ENCODE measurements around the gene EBF4.

The EBF4 gene

DNA sequence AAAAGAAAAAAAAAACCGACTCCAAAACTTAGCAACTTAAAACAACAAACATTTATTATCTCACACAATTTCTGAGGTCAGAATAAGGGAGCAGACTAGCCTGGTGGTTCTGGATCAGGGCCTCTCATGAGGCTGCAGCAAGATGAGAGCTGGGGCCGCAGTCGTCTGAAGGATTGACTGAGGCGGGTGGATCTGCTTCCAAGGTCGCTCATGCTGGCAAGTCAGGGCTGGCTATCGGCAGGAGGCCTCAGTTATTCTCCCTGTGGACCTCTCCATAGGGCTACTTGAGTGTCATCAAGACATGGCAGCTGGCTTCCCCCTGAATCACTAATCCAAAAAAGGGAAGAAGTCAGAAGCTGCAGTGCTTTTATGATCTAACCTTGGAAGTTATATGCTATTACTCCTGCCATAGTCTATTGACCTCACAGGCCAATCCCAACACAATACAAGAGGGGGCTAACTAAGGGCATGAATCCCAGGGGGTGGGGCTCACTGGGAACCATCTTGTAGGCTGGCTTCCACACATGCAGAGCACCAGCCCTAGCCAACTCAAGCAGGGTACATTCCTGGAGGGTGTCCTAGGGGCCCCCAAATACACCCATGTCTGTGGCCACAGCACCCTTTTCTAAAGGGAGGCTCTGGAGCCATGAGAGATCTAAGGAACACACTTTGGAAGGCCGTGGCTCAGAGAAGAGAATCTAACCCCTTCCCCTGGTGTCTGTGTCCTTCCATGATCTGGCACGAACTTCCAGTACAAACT, 11.3 kb downstream of the EBF4 start:
- H3K4me1 ChIP-seq (ENCODE audit: control insufficient read depth, insufficient read depth, low read length) = peaks cover 39% of the 10 kb centered on the region
- peaks cover 83% of the 10 kb centered on the region for H3K27me3 ChIP-seq (ENCODE audit: control insufficient read depth, insufficient read depth, low read length)
- no peak overlapping the region for H3K4me3 ChIP-seq (ENCODE audit: low read depth, low read length)
- no peaks in the 10 kb centered on the region for H3K36me3 ChIP-seq (ENCODE audit: control insufficient read depth, insufficient read depth, low read length)
- no peak overlapping the region for H3K9ac ChIP-seq (ENCODE audit: low read depth, low read length)
- H3K9me3 ChIP-seq (ENCODE audit: control insufficient read depth, insufficient read depth, low read length) = no peaks in the 10 kb centered on the region
- H3K27ac ChIP-seq (ENCODE audit: low read depth, low read length) = no peak overlapping the region

DNA sequence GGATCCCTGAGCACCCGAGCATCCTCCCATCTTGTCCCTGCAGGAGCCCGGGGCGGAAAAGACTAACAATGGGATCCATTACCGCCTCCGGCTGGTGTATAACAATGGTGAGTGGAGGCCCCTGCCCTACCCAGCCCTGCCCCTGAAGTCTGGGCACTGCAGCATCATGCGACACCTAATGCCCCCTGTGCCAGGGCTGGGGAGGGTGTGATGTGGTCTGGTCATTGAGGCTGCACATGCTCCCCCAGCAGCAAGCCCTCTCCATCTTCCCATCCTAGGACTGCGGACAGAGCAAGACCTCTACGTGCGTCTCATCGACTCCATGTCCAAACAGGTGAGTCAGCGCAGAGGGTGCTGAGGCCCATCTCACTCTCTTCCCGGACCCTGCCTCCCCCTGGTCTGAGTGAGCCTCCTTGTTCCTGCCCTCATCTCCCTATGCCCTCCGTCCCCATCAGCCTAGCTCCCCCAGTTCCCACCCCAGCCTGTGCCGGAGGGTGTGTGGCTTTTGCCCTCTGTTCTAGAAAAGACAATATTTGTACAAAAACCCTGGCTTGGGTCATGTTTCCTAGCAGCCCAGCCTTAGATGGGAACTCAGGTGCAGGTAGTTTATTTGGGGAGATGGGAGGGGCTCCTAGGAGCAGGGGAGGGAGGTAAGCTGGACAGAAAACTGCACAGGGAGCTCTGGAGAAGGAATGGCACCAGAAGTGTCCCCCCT, 13.5 kb downstream of the EBF4 start:
- no peak overlapping the region for H3K9ac ChIP-seq (ENCODE audit: low read depth, low read length)

DNA sequence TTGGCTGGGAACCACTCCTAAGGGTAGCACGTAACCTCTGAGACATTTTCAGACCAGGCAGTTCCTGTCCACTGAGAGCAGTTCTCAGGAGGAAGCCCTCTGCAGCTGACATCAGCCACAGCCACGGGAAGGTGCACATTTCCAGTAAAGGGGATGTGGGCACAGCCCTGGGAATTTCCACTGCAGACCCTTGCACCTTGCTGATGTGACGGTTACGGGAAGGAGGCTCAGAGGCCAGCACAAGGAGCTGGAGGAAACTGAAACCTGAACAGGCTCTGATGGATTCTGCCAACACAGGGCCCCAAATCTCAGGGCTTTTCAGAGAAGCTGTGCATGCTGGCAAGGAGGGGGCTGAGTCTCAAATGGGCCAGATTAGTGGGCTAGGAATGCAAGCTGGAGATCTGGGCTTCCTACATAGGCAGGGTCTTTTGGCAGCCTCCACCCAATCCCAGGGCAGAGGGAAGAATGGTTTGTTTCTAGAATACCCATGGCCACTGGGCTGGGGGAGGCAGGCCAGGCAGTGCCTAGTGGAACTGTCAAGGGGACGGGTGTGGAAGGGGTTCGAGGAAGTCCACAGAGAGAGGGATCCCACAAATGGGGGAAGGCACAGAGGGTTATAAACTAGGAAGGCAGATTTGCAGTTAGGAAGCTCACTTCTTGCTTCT, 14.2 kb downstream of the EBF4 start:
- H3K9ac ChIP-seq (ENCODE audit: low read depth, low read length) = no peak overlapping the region
- H3K36me3 ChIP-seq (ENCODE audit: control insufficient read depth, insufficient read depth, low read length) = no peaks in the 10 kb centered on the region
- no peaks in the 10 kb centered on the region for H3K9me3 ChIP-seq (ENCODE audit: control insufficient read depth, insufficient read depth, low read length)
- no peak overlapping the region for H3K4me3 ChIP-seq (ENCODE audit: low read depth, low read length)
- peaks cover 56% of the 10 kb centered on the region for H3K27me3 ChIP-seq (ENCODE audit: control insufficient read depth, insufficient read depth, low read length)
- peaks cover 32% of the 10 kb centered on the region for H3K4me1 ChIP-seq (ENCODE audit: control insufficient read depth, insufficient read depth, low read length)
- H3K27ac ChIP-seq (ENCODE audit: low read depth, low read length) = no peak overlapping the region

More for the DNA sequence above, 13.5 kb downstream of the EBF4 start:
- no peaks in the 10 kb centered on the region for H3K36me3 ChIP-seq (ENCODE audit: control insufficient read depth, insufficient read depth, low read length)
- peaks cover 38% of the 10 kb centered on the region for H3K4me1 ChIP-seq (ENCODE audit: control insufficient read depth, insufficient read depth, low read length)
- H3K27me3 ChIP-seq (ENCODE audit: control insufficient read depth, insufficient read depth, low read length) = peaks cover 61% of the 10 kb centered on the region
- H3K27ac ChIP-seq (ENCODE audit: low read depth, low read length) = no peak overlapping the region
- H3K4me3 ChIP-seq (ENCODE audit: low read depth, low read length) = no peak overlapping the region
- H3K9me3 ChIP-seq (ENCODE audit: control insufficient read depth, insufficient read depth, low read length) = no peaks in the 10 kb centered on the region

DNA sequence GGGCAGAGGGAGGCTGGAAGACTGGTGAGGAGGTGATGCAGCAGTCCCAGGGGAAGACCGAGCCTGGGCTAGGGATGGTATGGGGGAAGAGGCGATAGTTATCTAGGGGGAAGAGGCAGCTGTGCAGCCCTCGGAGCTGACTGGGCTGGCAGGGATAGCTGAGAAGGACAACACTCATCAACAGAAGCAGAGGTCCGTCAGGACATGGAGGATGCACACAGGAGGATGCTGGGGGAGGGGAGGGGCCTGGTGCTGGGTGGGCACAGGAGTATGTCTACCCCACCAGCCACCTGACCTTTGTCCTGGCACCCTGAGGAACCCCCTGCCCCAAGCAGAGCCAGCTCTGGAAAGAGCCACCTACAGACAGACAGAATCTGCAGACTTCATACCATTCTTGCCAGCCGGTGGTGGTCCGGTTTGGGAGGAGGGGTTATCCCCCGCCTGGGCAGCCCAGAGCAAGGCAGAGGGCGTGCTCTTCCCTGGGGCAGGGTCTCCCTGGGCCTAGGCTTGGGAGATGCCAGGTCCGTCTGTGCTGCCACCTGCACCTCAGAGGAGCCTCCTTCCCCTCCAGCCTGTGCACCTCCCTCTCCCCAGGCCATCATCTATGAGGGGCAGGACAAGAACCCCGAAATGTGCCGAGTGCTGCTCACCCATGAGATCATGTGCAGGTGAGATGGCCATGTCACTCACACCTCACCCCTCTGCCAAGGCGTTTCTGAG, 14.9 kb downstream of the EBF4 start:
- no peaks in the 10 kb centered on the region for H3K9me3 ChIP-seq (ENCODE audit: control insufficient read depth, insufficient read depth, low read length)
- no peak overlapping the region for H3K4me3 ChIP-seq (ENCODE audit: low read depth, low read length)
- no peak overlapping the region for H3K27ac ChIP-seq (ENCODE audit: low read depth, low read length)
- H3K27me3 ChIP-seq (ENCODE audit: control insufficient read depth, insufficient read depth, low read length) = peaks cover 53% of the 10 kb centered on the region
- no peak overlapping the region for H3K9ac ChIP-seq (ENCODE audit: low read depth, low read length)
- no peaks in the 10 kb centered on the region for H3K36me3 ChIP-seq (ENCODE audit: control insufficient read depth, insufficient read depth, low read length)
- H3K4me1 ChIP-seq (ENCODE audit: control insufficient read depth, insufficient read depth, low read length) = peaks cover 32% of the 10 kb centered on the region

DNA sequence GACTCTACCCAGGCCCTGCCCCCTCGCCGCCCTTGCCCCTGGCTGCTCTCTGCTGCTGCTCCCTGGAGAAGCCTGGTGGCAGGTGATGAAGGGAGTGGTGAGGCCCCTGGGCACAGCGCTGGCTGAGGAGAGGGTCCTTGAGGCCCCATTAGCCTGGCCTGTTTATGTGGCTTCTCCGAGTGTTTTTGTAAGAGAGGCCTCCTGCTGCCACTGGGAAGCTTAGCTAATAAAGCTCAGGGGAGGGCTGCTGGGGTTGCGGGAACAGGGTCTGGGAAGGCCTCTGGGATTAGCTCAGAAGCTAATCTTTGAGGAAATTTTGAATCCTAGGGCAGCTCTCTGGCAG, 15.5 kb downstream of the EBF4 start:
- Histone ChIP-seq H3K9ac (ENCODE audit: low read depth, low read length) (no peak overlapping the region), H3K27me3 (ENCODE audit: control insufficient read depth, insufficient read depth, low read length) (peaks cover 53% of the 10 kb centered on the region), H3K4me3 (ENCODE audit: low read depth, low read length) (no peak overlapping the region), H3K27ac (ENCODE audit: low read depth, low read length) (no peak overlapping the region), H3K36me3 (ENCODE audit: control insufficient read depth, insufficient read depth, low read length) (no peaks in the 10 kb centered on the region), H3K4me1 (ENCODE audit: control insufficient read depth, insufficient read depth, low read length) (peaks cover 32% of the 10 kb centered on the region), H3K9me3 (ENCODE audit: control insufficient read depth, insufficient read depth, low read length) (no peaks in the 10 kb centered on the region)

DNA sequence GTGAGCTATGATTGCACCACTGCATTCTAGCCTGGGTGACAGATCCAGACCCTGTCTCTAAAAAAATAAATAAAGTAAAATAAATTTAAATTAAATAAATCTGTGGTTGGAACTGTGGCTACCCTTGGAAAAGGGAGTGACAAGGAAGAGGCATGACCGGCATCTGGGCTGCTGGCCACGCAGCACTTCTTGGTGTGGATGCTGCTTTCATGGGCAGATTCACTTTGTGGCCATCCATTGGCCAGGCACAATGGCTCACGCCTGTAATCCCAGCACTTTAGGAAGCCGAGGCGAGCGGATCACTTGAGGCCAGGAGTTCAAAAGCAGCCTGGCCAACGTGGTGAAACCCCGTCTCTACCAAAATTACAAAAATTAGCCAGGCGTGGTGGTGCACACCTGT, 16.1 kb downstream of the EBF4 start:
- peaks cover 50% of the 10 kb centered on the region for H3K27me3 ChIP-seq (ENCODE audit: control insufficient read depth, insufficient read depth, low read length)
- no peaks in the 10 kb centered on the region for H3K9me3 ChIP-seq (ENCODE audit: control insufficient read depth, insufficient read depth, low read length)
- H3K9ac ChIP-seq (ENCODE audit: low read depth, low read length) = no peak overlapping the region
- no peaks in the 10 kb centered on the region for H3K36me3 ChIP-seq (ENCODE audit: control insufficient read depth, insufficient read depth, low read length)
- H3K4me1 ChIP-seq (ENCODE audit: control insufficient read depth, insufficient read depth, low read length) = peaks cover 32% of the 10 kb centered on the region
- H3K27ac ChIP-seq (ENCODE audit: low read depth, low read length) = no peak overlapping the region
- H3K4me3 ChIP-seq (ENCODE audit: low read depth, low read length) = no peak overlapping the region

DNA sequence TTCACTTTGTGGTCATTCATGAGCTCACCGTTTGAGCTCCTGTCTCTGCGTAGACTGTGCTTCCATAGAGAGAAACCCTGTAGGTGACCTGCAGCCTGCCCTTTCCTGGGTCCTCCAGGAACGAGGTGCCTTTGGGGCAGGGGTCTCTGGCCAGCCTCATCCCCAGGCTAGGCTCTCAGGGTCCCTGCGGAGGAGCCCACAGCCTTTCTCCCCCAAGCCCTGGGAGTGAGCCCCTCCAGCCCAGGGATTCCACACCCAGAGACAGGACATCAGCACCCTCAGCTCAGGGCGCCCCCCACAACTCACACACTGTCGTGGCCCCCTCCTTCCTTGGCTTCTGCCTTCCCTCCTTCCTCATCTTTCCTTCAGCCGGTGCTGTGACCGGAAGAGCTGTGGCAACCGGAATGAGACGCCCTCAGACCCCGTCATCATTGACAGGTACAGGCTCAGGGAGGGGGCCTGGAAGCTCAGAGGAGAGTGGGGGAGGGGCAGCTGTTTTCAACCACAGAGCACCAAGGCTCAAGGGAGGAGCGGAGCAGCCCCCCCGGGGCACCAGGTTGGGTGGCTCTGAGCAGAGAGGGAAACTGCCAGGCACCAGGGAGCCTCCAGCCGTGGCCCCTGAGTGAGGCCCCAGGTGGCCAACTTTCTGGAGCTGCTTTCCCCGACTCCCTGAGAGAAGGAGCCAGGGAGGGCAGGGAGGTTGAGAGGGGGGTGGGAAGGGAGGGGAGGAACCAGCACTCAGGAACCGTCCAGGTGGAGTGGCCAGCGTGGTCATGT, 16.8 kb downstream of the EBF4 start:
- no peak overlapping the region for H3K4me3 ChIP-seq (ENCODE audit: low read depth, low read length)
- H3K27ac ChIP-seq (ENCODE audit: low read depth, low read length) = no peak overlapping the region
- no peak overlapping the region for H3K9ac ChIP-seq (ENCODE audit: low read depth, low read length)
- H3K9me3 ChIP-seq (ENCODE audit: control insufficient read depth, insufficient read depth, low read length) = no peaks in the 10 kb centered on the region
- no peaks in the 10 kb centered on the region for H3K36me3 ChIP-seq (ENCODE audit: control insufficient read depth, insufficient read depth, low read length)
- H3K4me1 ChIP-seq (ENCODE audit: control insufficient read depth, insufficient read depth, low read length) = peaks cover 32% of the 10 kb centered on the region
- peaks cover 43% of the 10 kb centered on the region for H3K27me3 ChIP-seq (ENCODE audit: control insufficient read depth, insufficient read depth, low read length)

DNA sequence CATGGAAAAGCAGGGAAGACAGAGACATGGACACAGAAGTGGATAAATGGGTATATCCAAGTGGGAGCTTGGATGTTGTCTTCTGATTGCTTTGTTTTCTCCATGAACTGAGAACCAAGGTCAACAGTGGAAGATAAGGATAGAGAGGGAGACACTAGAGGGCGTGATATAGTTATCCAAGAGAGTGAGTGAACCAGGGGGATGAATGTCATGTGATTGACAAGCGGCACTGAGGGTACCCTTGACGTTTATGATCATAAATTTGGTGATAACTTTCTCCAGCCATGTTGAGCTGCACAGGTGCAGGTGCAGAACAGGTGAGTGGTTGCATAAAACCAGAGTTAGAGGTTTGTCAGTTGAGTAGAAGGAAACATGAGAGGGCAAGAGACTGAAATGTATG, 20.7 kb downstream of the EBF4 start:
- Histone ChIP-seq H3K36me3 (ENCODE audit: control insufficient read depth, insufficient read depth, low read length) (no peaks in the 10 kb centered on the region), H3K4me3 (ENCODE audit: low read depth, low read length) (no peak overlapping the region), H3K9ac (ENCODE audit: low read depth, low read length) (no peak overlapping the region), H3K27me3 (ENCODE audit: control insufficient read depth, insufficient read depth, low read length) (peaks cover 6% of the 10 kb centered on the region), H3K4me1 (ENCODE audit: control insufficient read depth, insufficient read depth, low read length) (peaks cover 5% of the 10 kb centered on the region; the same call in 1 of the 2 replicates), H3K27ac (ENCODE audit: low read depth, low read length) (no peak overlapping the region), H3K9me3 (ENCODE audit: control insufficient read depth, insufficient read depth, low read length) (no peaks in the 10 kb centered on the region)

DNA sequence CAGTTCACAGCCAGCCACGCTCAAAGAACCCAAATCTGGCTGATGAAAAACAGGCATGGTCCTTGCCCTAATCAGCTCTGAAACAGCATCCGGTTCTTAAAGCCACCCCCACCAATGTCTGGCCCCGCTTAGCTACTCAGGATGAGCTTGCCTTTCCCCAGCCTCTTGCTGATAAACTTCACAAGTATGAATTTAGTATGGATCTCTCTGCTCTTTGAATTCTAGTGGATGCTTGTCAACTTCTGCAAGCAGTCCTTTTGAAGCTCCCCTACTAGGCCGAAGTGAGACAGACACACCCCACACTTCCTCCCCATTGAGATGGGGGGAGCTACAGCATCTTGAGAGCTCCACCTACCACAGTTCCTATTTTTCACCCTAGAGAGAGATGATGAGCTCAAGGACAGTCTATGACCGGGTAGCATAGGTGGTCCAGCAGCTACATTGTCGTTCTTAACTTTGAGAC, 36.7 kb downstream of the EBF4 start:
- no peak overlapping the region for H3K9ac ChIP-seq (ENCODE audit: low read depth, low read length)
- H3K4me3 ChIP-seq (ENCODE audit: low read depth, low read length) = no peak overlapping the region
- no peaks in the 10 kb centered on the region for H3K9me3 ChIP-seq (ENCODE audit: control insufficient read depth, insufficient read depth, low read length)
- no peak overlapping the region for H3K27ac ChIP-seq (ENCODE audit: low read depth, low read length)
- no peaks in the 10 kb centered on the region for H3K36me3 ChIP-seq (ENCODE audit: control insufficient read depth, insufficient read depth, low read length)
- peaks cover 10% of the 10 kb centered on the region; the same call in 1 of the 2 replicates for H3K27me3 ChIP-seq (ENCODE audit: control insufficient read depth, insufficient read depth, low read length)
- H3K4me1 ChIP-seq (ENCODE audit: control insufficient read depth, insufficient read depth, low read length) = no peaks in the 10 kb centered on the region

DNA sequence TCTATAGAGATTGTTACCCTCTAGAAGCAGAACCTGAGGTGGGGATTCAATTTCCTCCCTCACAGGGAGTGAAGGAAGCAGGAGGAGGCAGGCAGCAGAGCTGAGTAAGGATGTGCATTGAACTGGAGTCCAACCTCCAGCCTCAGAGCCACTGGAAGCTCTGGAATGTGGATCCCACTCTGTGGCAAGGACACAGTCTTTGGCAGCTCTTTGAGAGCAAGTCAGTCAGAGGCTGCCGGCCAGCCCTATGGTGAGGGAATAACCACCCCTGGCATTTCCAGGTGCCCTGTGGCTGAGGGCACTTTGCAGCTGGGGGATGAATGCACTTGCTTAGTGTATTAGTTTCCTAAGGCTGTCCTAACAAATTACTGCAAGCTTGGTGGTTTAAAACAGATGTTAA, 37.2 kb downstream of the EBF4 start:
- Histone ChIP-seq H3K27ac (ENCODE audit: low read depth, low read length) (no peak overlapping the region), H3K27me3 (ENCODE audit: control insufficient read depth, insufficient read depth, low read length) (peaks cover 10% of the 10 kb centered on the region; the same call in 1 of the 2 replicates), H3K4me1 (ENCODE audit: control insufficient read depth, insufficient read depth, low read length) (no peaks in the 10 kb centered on the region), H3K4me3 (ENCODE audit: low read depth, low read length) (no peak overlapping the region), H3K9ac (ENCODE audit: low read depth, low read length) (no peak overlapping the region), H3K9me3 (ENCODE audit: control insufficient read depth, insufficient read depth, low read length) (no peaks in the 10 kb centered on the region), H3K36me3 (ENCODE audit: control insufficient read depth, insufficient read depth, low read length) (no peaks in the 10 kb centered on the region)

Measured in HUES48 (cell line).